DMS153 (cell line): Measurements from ENCODE around the gene UNC45B.
"Not testable (repeated sequence)": the region's sequence is repeated elsewhere in the genome, so short reads cannot be mapped to it uniquely, and the experiment has no call there.

Experiments used
- DNase-seq: peaks from one replicate; lab custom pipeline; 2025; lab: John Stamatoyannopoulos, UW

The UNC45B gene

DNA sequence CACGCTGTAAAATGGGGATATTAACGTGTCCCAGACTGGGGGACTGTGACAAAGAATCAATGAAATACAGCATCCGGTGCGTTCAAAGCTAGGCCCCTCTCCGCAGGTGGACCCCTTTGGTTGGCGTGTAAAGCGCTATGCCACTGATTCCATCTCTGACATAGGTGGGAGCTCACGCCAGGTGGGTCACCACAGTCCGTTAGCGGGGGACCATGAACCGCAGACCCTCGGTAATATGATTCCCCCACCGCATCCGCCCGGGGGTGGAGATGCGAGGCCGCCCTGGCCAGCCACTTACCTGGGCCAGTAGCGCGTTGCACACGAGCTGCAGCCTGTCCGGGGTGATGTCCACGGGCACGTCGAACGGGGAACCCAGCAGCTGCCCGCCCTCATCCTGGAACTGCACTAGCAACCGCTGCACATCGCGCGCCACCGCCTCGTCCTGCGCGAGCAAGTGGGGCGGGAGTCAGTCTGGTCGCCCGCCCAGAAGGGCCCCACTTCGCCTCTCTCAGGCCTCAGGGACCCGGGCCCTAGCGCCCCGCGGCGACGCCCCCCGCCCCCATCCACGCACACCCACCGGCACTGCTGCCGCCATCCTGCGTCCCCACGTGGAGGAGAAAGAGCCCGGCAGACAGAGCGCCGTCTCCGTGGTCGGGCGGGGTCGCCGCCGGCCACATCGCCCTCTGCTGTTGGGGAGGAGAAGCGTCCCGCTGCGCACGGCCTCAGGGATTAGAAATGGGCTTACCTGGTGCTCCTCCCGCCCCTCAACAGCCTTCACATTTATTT is 5.7 kb upstream of the UNC45B start, which contains the start of gene NLE1:
Gene NLE1, minus strand, starts transcription at position 623 of the 786 bp plus-strand sequence. Its CDS starts 28 bp downstream, at position 595.
- DNase-seq = peak; percentile 66

DNA sequence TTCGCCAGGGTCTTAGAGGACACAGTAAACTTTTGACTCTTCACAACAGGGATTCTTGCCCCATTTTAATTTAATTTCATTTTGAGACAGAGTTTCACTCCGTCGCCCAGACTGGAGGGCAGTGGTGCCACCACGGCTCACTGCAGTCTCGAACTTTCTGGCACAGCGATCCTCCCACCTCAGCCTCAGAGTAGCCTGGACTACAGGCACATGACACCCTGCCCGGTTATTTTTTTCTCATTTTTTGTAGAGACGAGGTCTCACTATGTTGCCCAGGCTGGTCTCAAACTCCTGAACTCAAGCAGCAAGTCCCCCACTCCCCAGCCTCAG is 5.2 kb upstream of the UNC45B start:
- no peak for DNase-seq

DNA sequence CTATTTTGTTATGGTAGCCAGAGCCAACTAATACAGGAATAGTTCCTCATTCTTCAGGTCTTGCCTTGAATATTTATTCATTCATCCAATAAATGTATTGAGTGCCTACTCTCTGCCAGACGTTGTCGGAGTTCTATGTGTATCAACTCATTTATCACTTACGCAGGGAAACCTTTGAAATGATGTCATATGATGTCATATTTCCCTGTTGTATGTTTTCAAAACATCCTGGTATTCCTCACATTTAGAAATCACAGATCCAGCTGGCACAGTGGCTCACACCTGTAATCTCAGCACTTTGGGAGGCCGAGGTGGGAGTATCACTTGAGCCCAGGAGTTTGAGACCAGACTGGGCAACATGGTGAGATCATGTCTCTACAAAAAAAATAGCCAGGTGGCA is 2.8 kb upstream of the UNC45B start:
- no peak for DNase-seq

DNA sequence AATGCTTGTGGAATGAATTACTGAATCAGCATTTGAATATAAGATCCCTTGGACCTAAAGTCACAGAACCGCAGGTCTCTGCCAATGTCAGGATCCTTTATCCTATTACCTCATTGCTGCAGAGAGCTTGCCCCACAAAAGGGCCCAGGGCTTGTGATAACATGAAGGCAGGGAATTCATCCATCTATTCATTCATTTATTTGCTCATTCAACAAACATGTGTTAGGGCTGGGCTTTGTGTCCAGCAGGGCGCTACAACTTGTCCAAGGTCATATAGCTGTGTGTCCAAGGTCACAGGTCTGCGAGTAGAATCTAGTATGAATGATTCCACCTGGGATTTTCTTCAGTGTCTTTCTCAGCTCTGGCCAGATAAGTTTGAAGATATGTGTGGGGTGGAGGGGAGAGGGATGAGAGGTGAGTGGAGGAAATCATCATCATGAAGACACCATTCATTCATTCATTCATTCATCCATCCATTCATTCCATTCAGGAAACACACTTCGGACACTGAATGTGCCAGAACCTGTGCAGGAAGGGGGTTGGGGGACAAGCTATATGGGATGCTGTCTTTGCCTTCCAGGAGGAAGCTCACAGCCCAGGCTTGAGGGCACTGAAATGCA is 1.3 kb upstream of the UNC45B start:
- no peak for DNase-seq

DNA sequence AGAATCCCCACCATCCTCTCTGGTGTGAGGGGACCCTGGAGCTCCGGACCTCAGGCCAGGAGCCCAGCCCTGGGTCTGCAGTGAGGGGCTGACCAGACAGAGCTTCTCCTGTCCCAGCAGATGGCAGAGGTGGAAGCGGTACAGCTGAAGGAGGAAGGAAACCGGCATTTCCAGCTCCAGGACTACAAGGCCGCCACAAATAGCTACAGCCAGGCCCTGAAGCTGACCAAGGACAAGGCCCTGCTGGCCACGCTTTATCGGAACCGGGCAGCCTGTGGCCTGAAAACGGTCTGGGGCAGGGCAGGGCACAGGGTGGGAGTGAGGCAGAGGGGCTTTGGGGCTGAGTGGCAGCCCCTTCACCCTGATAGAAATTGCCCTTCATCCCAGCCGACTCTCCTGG is 527 bp downstream of the UNC45B start:
- no peak for DNase-seq

DNA sequence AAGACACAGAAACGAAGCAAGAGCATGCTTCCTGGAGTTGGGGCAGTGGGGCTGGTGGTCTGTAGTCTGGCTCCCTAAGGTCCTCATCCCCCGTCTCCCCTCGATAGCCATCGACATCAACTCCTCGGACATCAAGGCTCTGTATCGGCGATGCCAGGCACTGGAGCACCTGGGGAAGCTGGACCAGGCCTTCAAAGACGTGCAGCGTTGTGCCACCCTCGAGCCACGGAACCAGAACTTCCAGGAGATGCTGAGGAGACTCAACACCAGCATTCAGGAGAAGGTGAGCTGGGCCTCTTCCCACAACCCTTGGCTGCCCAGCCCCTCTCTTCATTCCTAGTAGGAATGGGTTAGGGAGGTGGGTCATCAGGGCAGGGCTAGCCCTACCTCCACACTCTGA is 2.3 kb downstream of the UNC45B start:
- no peak for DNase-seq

DNA sequence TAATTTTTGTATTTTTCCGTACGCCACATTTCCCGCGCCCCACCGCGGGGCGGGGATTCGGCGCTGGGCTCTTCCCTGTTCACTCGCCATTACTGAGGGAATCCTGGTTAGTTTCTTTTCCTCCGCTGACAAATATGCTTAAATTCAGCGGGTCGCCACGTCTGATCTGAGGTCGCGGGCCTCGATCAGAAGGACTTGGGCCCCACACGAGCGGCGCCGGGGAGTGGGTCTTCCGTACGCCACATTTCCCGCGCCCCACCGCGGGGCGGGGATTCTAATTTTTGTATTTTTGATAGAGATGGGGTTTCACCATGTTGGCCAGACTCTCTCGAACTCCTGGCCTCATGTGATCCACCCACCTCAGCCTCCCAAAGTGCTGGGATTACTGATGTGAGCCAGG is 3.5 kb downstream of the UNC45B start:
- not testable (repeated sequence) for DNase-seq

DNA sequence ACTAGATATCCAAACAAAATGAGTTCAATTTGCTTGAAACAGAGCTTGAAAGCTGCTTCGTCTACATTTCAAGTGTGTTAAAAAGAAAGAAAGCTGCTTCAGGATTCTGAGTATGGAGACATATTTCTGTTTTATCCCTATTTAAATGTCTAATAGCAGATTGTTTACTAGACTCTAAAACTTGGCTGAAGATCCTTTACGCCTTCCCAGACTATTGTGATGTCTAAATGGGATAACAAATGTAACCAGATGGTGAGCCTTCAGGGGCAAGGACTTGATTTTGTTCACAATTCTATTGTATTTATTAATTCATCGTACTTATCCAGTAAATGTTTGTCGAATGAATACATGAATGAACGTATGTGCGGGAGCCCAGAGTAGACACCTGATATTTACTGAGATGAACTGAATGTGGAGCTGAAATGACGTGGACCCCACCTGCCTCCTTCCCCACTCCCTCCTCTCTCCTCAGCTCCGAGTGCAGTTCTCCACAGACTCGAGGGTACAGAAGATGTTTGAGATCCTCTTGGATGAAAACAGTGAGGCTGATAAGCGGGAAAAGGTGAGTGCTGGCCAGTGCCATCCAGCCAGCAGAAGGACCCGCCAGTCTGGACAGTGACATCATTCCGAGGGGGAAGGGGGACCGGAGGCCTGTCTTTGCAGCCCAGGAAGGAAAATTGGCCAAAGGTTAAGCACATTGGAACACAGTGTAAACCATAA is 5.0 kb downstream of the UNC45B start:
- no peak for DNase-seq

DNA sequence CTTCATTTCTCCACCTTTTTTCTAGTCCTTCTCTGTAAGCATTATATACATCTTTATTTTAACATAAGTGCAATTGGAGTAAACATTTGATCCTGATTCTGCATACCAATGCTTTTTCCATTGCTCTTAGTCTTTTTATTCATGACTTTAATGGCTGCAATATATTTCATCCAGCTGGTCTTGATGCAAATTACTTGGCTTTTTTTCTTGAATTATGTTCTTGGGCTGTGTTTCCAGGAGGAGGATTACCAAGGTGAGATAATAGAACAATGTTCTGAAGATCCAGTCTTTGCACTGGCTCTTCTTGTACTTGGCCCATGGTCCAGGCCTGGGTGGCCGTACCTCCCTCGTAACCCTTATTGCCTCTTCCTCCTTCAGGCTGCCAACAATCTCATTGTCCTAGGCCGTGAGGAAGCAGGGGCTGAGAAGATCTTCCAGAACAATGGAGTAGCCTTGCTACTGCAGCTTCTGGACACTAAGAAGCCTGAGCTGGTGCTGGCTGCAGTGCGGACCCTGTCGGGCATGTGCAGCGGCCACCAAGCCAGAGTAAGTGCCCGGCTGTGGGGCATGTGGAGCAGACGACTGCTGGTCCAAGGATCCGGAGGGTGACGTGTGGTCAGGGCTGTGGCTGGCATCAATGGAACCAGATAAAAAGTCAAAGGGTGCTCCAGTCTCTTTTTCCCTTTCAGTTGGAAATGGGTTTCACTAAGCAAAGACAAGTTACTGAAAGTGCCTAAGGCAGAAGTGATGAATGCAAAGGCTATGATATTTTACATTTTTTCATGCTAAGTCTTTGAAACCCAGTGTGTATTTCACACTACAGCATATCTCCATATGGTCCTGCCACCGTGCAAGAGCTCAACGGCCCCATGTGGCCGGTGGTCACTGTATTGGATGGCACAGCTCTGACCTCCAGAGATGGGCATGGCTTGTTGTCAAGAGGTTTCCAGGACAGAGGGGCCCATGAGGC is 6.9 kb downstream of the UNC45B start:
- DNase-seq = no peak

DNA sequence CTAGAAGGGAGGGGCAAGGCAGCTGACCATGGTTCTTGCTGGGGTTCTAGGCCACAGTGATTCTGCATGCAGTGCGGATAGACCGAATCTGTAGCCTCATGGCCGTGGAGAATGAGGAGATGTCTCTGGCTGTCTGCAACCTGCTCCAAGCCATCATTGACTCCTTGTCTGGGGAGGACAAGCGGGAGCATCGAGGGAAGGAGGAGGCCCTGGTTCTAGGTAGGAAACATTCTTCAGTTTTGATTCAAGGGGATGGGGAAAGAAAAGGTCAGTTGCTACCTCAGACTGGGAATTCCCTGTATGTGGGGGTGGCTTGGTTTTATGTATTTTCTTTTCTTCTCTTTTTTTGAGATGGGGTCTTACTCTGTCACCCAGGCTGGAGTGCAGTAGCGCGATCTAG is 7.6 kb downstream of the UNC45B start:
- no peak for DNase-seq

DNA sequence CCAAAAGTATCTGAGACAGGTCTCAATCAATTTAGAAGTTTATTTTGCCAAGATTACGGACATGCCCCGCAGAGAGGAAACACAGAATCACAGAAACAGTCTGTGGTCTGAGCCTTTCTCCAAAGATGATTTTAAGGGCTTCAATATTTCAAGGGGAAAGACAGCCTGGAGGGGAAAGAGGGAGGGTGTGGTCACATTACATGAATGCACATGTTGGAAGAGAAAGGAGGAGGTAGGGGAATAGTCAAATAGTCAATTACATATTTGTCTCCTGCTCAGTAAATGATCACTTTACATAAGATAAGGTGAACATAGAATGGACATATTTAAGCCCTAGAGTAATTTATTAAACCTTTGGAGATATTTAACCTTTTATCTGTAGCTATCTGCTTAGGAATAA is 12.3 kb downstream of the UNC45B start:
- DNase-seq = no peak

DNA sequence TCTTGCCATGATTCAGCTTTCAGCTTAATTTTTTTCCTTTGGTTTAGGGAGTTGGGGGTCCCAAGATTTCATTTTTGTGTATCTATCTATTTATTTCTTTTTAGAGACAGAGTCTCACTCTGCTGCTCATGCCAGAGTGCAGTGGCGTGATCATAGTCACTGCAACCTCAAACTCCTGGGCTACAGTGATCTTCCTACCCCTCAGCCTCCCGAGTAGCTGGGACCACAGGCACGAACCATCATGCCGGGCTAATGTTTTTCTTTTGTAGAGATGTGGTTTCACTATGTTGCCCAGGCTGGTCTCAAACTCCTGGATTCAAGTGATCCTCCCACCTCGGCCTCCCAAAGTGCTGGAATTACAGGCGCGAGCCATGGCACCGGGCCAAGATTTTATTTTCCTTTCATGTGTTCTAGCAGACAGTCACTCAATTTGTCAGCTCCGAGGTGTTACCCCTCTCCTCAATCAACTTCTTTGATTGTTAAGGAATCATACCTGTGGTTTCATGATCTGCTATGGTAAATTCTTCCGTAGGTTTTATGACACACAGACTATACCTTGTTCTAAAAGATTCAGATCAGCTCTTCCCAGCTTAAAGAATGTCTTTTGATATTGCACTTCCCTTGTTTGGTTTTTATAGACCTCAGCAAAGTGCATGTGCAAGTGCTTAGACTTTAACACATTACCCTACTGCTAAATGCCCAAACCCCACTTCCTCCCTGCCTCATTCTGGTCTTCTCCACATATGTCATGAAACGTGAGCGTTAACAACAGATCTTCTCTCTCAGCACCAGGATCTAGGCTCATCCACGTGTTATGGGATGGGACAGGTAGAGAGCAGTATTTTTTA is 13.0 kb downstream of the UNC45B start:
- no peak for DNase-seq

DNA sequence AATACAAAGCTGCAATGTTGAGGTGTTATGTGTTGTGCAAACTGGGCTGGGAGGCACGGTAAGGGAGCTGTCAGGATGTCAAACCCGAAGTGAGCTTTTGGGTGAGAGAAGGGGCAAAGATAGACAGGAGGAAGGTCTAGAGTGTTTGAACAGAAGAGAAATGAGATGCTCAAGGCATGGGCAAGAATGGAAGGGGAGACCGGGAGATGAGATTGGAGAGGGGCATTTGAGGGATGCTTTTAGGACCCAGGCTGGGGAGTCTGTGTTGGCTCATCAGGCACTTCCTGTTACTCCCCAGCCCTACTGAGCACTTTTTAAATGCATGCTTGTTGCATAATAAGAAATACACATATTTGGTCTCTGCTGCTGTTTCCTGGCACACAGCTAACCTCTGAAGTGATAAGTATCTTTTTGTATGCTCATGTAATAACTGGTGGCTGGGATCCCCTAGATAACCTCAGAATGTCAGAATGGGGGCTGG is 13.7 kb downstream of the UNC45B start:
- no peak for DNase-seq

DNA sequence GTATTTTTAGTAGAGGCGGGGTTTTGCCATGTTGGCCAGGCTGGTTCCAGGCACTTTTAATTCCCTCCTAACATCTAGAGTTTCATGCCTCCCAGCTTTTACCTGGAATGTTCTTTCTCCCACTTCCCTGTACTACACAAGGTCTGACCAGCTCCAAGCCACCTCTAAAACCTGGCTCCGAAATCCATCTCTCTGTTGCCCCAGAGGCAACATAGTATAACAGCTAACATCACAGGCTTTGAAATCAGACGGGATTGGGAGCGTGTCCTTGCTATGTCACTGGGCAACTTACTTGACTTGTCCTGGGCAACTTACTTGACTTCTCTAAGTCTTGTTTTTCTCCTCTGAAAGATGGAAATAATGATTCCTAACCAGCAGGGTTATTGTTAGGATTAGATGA is 15.1 kb downstream of the UNC45B start:
- DNase-seq = no peak

DNA sequence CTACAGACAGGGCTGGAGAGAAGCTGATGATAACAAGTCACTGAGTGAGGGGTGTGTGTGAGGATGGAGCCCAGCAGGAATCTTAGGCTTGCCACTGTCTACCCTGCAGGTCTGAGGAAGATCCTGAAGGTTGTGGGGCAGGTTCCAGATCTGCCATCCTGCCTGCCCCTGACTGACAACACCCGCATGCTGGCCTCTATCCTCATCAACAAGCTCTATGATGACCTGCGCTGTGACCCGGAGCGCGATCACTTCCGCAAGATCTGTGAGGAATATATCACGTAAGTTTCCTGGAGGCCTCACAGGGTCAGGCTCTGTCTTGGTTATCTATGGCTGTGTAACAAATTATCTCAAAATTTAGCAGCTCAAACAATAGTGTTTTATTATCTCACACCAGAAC is 16.3 kb downstream of the UNC45B start:
- DNase-seq = no peak

DNA sequence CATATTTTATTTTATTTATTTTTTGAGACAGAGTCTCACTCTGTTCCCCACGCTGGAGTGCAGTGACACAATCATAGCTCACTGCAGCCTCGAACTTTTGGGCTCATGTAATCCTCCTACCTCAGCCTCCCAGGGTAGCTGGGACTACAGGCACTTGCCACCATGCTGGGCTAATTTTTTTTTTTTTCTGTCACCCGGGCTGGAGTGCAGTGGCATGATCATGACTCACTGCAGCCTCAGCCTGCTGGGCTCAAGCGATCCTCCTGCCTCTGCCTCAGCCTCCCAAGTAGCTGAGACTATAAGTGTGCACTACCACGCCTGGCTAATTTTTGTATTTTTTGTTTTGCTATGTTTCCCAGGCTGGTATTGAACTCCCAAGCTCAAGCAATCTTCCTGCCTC is 17.1 kb downstream of the UNC45B start:
- DNase-seq = no peak

DNA sequence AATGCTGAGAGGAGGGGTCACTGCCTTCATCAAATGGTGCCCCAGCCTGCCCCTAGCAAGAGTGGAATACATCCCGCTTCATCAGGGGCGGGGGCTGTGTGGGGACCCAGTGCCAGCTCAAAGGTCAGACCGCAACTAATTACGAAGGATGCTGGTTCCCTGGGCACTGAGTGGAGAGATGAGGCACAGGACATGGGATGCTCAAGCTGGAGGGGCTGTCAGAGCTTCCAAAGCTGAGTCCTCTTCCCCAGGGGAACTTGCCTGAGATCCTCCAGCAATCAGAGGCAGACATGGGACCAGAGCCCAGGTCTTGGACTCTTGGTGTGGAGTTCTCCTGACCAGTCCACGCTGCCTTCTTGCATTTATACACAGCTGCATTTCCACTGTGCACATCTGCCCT is 18.9 kb downstream of the UNC45B start:
- DNase-seq = no peak

DNA sequence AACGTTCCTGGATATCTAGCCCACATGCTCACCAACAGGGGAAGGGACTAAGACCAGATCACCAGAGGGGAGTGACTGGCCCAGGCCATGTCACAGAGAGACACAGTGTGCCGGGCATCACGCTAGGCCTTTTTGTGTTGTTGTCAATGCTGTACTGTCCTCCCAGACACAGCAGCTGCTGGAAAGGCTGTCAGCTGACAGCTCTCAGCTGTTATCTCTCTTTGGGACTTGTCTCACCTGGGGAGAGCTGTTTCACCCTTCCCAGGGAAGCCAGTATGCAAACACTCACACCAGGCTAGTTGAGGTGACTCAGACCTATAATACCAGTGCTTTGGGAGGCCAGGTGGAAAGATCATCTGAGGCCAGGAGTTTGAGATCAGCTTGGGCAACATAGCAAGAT is 19.4 kb downstream of the UNC45B start:
- DNase-seq = no peak

DNA sequence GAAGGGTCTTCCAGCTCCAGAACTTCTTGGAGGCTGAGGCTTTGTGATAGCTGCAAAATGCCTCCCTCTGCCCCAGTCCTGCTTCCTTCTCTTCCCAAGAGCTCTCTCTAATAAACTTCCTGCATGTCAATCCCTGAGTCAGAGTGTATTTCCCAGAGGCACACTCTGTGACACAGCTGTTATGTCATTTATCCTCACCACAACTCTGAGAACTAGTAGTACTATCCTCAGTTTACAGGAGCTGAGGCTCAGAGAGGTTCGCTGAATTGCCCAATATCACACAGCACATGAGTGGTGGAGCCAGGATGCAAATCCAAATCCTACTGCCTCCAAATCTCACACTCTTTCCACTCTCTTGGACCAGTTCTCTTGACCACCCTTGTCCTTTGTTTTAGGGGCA is 20.0 kb downstream of the UNC45B start:
- DNase-seq = no peak

DNA sequence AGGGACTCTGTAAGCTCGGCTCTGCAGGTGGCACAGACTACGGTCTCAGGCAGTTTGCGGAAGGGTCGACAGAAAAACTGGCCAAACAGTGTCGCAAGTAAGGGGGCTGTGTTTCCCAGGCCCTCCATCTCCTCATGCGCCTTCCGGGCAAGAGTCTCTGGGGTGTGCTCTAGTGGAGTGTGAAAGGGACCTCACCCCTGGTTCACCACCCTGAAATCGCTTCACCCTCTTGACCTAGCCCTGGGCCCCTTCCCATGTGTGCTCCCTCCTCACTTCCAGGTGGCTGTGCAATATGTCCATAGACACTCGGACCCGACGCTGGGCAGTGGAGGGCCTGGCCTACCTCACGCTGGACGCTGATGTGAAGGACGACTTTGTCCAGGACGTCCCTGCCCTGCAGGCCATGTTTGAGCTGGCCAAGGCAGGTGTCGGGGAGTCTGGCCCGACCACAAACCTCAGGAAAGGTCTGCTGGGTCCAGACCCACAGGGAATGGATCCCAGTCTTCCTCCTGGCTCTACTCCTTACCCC is 22.3 kb downstream of the UNC45B start:
- DNase-seq = no peak
